HG03159 (cell line): ENCODE measurements around the gene ATOH1.

Experiments
- ATAC-seq: cut with Tn5 transposase; IDR thresholded peaks from one replicate; pipeline ENCODE4 v1.9.1; 2021; ENCODE audit warnings: mild to moderate bottlenecking, moderate library complexity; ENCODE audit not compliant: unreplicated experiment

The ATOH1 gene, protein sequence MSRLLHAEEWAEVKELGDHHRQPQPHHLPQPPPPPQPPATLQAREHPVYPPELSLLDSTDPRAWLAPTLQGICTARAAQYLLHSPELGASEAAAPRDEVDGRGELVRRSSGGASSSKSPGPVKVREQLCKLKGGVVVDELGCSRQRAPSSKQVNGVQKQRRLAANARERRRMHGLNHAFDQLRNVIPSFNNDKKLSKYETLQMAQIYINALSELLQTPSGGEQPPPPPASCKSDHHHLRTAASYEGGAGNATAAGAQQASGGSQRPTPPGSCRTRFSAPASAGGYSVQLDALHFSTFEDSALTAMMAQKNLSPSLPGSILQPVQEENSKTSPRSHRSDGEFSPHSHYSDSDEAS

DNA sequence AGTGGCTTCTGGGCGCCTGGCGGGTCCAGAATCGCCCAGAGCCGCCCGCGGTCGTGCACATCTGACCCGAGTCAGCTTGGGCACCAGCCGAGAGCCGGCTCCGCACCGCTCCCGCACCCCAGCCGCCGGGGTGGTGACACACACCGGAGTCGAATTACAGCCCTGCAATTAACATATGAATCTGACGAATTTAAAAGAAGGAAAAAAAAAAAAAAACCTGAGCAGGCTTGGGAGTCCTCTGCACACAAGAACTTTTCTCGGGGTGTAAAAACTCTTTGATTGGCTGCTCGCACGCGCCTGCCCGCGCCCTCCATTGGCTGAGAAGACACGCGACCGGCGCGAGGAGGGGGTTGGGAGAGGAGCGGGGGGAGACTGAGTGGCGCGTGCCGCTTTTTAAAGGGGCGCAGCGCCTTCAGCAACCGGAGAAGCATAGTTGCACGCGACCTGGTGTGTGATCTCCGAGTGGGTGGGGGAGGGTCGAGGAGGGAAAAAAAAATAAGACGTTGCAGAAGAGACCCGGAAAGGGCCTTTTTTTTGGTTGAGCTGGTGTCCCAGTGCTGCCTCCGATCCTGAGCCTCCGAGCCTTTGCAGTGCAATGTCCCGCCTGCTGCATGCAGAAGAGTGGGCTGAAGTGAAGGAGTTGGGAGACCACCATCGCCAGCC, at the start of gene ATOH1:
ATOH1 (plus strand) TSS at position 422 of the 663 bp plus-strand sequence; CDS start at position 596, 174 bp downstream.
- no peak for ATAC-seq

GRCh38 chr4:93779228-93779627, 49.3 kb upstream of the ATOH1 start:
- ATAC-seq: no peak

DNA sequence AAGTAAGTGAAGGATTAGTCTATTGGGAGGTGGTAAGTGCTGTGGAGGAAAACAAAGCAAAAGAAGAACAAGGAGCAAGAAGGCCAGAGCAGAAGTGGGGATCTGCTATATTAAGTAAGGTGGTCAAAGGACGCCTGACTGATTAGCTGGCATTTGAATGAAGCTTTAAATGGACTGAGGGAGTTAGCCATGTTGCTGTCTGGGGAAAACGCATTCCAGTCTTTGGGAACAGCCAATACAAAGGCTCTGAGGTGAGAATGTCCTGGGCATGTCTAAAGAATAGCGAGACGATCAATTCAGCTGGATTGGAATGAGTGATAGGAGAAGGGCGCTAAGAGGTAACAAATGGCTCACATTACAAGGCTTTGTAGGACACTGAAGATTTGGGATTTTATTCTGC, 48.5 kb upstream of the ATOH1 start:
- no peak for ATAC-seq

DNA sequence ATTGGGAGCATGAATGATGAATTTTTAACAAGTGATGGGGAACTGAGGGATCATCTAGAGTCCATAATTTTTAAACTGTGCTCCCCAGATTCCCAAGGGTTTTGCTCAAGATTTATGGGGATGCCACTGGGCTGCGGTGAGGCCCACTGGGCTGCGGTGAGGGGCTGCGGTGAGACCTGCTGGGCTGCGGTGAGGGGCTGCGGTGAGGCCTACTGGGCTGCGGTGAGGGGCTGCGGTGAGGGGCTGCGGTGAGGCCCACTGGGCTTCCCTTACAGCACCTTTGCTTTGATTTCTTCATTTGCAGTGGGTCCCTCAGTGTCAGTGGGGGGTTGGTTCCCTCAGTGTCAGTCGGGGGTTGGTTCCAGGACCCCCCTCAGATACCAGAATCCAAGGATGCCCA, 47.4 kb upstream of the ATOH1 start:
- no peak for ATAC-seq

- ATAC-seq: no peak
Measured at GRCh38 chr4:93786149-93786548, 42.4 kb upstream of the ATOH1 start.

- peak; percentile 60 for ATAC-seq
Measured at GRCh38 chr4:93788712-93789111, 39.8 kb upstream of the ATOH1 start.

DNA sequence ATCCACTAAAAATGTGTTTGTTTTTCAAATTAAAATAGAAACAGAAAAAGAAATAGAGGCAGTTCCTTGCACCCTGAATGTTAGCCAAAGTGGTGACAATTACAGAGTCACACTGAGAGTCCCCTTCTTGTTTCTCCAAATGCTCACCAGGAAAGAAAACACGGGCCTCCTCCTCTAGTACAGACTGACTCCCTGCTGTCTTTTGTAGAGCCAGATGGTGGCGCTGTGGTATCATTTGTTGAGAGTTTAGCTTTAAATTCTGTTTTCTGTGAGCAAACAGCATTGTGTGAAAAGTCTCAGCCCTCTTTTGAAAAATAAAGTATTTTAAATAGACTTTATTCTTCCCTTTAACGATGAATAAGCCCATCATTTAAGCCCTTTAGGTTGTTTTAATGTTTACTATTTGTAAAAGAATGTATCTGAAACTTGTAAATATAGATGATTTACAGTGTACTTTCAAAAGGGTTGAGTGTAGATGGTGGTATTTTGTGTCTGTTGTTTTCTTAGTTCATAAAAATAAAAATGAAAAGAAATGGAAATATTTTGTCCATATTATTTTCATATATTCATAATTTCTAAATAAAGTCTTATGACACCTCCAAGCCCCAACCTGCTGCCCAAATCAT, 36.9 kb upstream of the ATOH1 start:
- peak; percentile 78 for ATAC-seq

- ATAC-seq: no peak
Measured at GRCh38 chr4:93802045-93802444, 26.5 kb upstream of the ATOH1 start.

- ATAC-seq: no peak
Measured at GRCh38 chr4:93809773-93810172, 18.8 kb upstream of the ATOH1 start.

DNA sequence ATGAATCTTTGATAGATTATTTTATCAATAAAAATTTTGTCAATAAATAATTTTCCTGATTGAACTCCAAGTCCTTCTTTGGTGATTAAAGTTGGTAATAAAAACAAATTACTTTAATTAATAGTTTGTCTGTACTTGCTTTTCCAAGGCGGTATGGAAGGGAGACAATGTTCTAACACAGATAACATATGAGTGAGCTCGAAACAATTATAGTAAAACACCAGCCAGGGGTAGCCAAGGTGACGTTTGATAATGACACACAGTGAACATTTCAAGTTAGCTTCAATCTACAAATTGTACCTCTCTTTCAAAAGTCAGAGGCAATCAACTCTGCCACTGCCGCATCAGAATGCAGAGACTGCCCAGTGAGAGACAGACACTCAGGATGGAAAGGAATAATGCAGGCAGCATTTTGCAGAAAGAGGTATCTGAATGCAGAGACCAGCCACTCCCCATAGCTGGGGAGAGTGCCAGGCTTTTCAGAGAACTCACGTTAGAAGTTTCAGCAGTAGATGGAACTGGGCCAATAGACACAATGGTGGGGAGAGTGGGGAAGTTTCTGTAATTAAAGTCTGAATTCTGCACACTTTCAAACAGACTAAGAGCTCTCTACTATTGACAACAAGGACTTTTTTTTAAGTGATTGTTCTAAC, 18.1 kb upstream of the ATOH1 start:
- ATAC-seq: no peak

DNA sequence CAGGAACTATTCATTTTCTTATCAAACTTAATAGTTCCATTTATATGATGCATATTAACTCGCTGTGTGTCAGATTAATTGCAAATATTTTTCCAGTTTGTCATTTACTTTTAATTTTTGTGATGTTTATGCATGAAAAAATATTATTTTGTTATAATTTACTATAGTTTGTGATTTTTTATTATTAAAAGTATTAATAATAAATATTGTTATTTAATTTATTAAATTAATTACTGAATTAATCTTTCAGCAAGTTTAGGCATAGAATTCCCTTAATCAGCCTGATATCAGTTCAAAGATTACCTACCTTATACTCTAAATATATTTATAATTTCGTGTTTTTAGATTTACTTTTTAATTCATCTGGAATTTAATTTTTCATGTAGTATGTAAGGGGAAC, 15.5 kb upstream of the ATOH1 start:
- ATAC-seq: no peak

DNA sequence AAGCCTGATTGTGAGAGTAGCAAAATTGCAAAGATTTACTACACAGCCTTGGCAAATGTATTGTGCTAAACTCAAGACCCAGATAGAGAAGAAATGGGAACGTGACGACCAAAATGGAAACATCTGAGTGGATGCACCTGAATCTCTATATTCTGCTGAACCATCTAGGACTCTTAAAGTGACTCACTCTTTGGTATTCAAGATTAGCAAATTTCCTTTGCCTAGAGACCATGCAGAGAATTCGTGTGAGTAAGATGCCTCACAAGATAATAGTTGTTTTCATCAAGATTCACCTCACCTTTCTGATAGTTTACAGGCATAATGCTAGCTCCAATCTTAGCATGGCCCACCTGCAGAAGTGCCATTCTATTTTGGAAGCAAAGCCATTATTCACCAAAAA, 14.4 kb upstream of the ATOH1 start:
- ATAC-seq: no peak

DNA sequence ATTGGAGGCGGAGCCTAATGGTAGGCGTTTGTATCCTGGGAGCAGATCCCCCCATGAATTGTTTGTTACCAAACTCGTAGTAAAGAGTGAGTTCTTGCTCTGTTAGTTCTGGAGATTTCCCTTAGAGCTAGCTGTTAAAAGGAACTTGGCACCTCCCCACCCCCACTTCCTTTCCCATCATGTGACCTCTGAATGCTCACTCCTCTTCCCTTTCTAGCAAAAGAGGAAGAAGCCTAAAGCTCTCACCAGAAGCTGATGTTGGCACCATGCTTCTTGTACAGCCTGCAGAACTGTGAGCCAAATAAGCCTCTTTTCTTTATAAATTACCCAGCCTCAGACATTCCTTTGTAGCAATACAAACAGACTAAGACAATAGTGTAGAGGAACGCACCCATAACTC, 13.8 kb upstream of the ATOH1 start:
- no peak for ATAC-seq

DNA sequence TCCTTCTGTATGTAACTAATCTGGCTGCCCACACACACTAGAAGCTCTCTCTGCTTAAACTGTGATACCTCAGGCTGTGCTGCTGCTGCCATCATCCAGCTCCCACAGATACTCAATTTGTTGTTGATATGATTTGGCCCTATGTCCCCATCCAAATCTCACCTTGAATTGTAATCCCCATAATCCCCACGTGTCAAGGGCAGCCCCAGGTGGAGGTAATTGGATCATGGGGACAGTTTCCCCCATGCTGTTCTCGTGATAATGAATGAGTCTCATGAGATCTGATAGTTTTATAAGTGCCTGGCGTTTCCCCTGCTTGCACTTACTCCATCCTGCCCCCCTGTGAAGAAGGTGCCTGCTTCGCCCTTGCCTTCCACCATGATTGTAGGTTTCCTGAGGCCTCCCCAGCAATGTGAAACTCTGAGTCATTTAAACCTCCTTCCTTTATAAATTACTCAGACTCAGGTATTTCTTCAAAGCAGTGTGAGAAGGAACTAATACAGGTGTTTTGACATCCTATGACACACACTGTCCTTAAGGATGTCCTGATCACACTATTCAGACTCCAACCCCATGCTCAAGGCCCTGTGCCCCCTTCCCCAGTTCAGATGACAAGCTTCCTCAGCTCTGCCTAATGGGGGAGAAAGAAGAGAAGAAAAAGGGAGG, 2.9 kb upstream of the ATOH1 start:
- no peak for ATAC-seq

GRCh38 chr4:93827272-93827947, 1.1 kb upstream of the ATOH1 start:
- no peak for ATAC-seq

- no peak for ATAC-seq
Measured at GRCh38 chr4:93828995-93829819, 654 bp downstream of the ATOH1 start.

DNA sequence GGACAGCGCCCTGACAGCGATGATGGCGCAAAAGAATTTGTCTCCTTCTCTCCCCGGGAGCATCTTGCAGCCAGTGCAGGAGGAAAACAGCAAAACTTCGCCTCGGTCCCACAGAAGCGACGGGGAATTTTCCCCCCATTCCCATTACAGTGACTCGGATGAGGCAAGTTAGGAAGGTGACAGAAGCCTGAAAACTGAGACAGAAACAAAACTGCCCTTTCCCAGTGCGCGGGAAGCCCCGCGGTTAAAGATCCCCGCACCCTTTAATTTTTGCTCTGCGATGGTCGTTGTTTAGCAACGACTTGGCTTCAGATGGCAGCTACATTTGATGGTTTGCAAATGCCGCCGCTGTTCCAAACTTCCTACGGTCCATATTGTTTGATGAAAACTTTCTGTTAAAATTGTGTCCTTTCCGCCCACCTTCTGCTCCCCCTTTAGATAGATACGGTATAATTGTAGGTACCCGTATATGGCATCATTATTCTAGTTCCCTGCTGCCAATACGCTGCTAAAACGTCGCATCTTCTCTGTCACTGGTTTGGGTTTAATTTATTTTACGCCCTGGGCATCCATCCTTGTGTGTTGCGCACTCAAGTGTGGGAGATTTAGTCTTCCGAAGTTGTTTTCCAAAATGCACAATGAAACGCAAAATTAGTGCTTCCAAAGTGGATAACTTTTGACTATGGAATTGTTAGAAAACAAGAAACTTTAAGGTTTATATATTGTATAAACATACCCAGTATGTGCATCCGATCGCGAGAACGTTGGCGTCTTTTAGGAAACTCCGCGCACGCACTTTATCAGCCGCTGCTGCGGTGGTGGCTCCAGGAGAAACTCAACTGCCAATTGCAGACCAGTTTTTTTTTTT, 1.5 kb downstream of the ATOH1 start:
- ATAC-seq: no peak

DNA sequence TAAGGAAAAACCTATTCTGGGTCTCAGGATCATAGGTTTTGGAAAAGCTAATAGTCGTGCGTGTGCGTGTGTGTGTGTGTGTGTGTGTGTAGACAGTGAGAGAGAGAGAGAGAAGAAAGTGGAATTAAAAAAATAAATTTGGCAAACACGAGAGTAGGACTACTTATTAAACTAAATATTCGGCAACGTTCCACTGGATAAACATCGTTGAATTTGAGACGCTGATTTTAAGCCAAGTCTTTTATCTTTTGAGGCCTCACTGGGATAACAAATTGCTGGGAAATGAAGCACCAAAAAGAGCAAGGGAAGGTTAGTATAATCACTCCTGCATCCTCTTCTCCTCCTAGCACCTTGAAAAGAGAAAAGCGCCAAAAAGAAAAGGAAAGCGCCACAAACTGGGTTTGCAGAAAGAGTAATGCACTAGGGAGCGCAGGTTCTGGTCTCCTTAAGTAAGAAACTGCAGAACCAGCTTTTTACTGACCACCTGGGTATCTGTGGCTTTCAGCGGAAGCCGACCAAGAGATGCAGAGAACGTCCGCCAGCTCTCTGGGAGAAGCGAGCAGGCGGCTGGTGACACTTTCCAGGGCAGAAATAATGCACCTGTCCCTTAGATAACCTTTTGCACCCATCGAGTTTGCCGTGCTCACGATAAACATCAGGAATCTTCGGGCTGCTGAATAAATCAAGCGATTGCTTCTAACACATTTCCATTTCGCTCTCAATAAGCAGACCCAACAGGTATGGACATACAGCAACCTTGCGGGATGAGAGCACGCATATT, 3.4 kb downstream of the ATOH1 start:
- no peak for ATAC-seq
